H1 (cell line): ENCODE data around the gene B9D1. TPM values are rescaled to one million over a fixed set of nuclear protein-coding genes. Genes with fewer than 3 reads are reported as not detected.

Experiments used
- CTCF ChIA-PET: fragments of 300-600 bp; sonication (Branson Sonifier 250); formaldehyde crosslinking; loops from one replicate; lab custom pipeline; 2021; ENCODE audit not compliant: partially characterized antibody; lab: Charles Lee
- POLR2A ChIA-PET: fragments of 300-600 bp; sonication (Branson Sonifier 250); formaldehyde crosslinking; loops from one replicate; lab custom pipeline; 2021; ENCODE audit warnings: inconsistent platforms; ENCODE audit not compliant: partially characterized antibody; lab: Charles Lee
- DNase-seq, 2 experiments: peaks; one replicate each; pipeline versions ENCODE4 v3.0.0 to v3.0.0-alpha.2; 2010 to 2022; ENCODE audit warnings: low spot score in 2 of 2, low read depth in 1 of 2, mixed read lengths in 1 of 2
- FAIRE-seq: peaks from 2 replicates; lab custom pipeline; 2011; peaks lifted over from hg19 to GRCh38; lab: Jason Lieb, UNC
- H2AFZ ChIP-seq: 2 replicates; pipeline ENCODE4 v1.8.1; 2012; ENCODE audit warnings: low read length, inconsistent platforms
- H2AK5ac ChIP-seq: 2 replicates; pipeline ENCODE4 v1.6.1; 2013; ENCODE audit warnings: low read depth, low read length
- H2BK120ac ChIP-seq: replicated peaks from 2 replicates; pipeline ENCODE3; 2013; ENCODE audit warnings: low read depth, low read length, inconsistent platforms
- H2BK12ac ChIP-seq: 2 replicates; pipeline ENCODE4 v1.6.1; 2013; ENCODE audit warnings: low read depth, low read length
- H2BK15ac ChIP-seq: 2 replicates; pipeline ENCODE4 v1.6.1; 2013; ENCODE audit warnings: low read length
- H2BK20ac ChIP-seq: 2 replicates; pipeline ENCODE4 v1.6.1; 2013; ENCODE audit warnings: low read length
- H2BK5ac ChIP-seq: 2 replicates; pipeline ENCODE4 v1.6.1; 2013; ENCODE audit warnings: low read depth, low read length
- H3K14ac ChIP-seq: 2 replicates; pipeline ENCODE4 v1.6.1; 2013; ENCODE audit warnings: inconsistent platforms; ENCODE audit not compliant: insufficient read length
- H3K18ac ChIP-seq: 2 replicates; pipeline ENCODE4 v1.6.1; 2013; ENCODE audit warnings: low read length; ENCODE audit errors: extremely low read depth
- H3K23ac ChIP-seq: 2 replicates; pipeline ENCODE4 v1.6.1; 2013; ENCODE audit warnings: inconsistent platforms; ENCODE audit not compliant: insufficient read length
- H3K23me2 ChIP-seq: 2 replicates; pipeline ENCODE4 v1.6.1; 2013; ENCODE audit warnings: low read depth, low read length
- H3K27ac ChIP-seq: 2 replicates; pipeline ENCODE4 v1.6.1; 2011; ENCODE audit warnings: low read depth, low read length, inconsistent platforms
- H3K27me3 ChIP-seq, 4 experiments: replicated peaks in 1 of 4; 1 replicate in 1 of 4; 2 replicates in 3 of 4; pipeline versions ENCODE4 v1.6.1 to v1.8.1; 2011 to 2013; ENCODE audit warnings: low read length in 3 of 4, mild to moderate bottlenecking in 3 of 4, inconsistent platforms in 2 of 4, mixed read lengths in 2 of 4, moderate library complexity in 1 of 4; ENCODE audit not compliant: control insufficient read depth in 3 of 4, insufficient read depth in 3 of 4; ENCODE audit errors: extremely low read depth in 1 of 4
- H3K36me3 ChIP-seq, 4 experiments: 2 replicates each; pipeline versions ENCODE4 v1.6.1 to v1.8.1; 2011 to 2013; ENCODE audit warnings: mild to moderate bottlenecking in 4 of 4, low read length in 3 of 4, moderate library complexity in 2 of 4, control low read depth in 1 of 4, inconsistent platforms in 1 of 4; ENCODE audit not compliant: insufficient read depth in 4 of 4, control insufficient read depth in 2 of 4
- H3K4ac ChIP-seq: replicated peaks from 2 replicates; pipeline ENCODE3; 2013; ENCODE audit warnings: low read length, low read depth, mixed read lengths, inconsistent platforms; ENCODE audit not compliant: insufficient read length
- H3K4me1 ChIP-seq, 4 experiments: replicated peaks in 1 of 4; 1 replicate in 1 of 4; 2 replicates in 3 of 4; pipeline versions ENCODE4 v1.6.1 to v1.8.1; 2011 to 2013; ENCODE audit warnings: low read length in 3 of 4, inconsistent platforms in 2 of 4, mixed read lengths in 1 of 4; ENCODE audit not compliant: insufficient read depth in 4 of 4, control insufficient read depth in 3 of 4
- H3K4me2 ChIP-seq, 2 experiments: 2 replicates each; pipeline versions ENCODE4 v1.6.1 to v1.8.1; 2011 to 2013; ENCODE audit warnings: low read depth in 2 of 2, low read length in 2 of 2, control low read depth in 1 of 2, inconsistent platforms in 1 of 2, mild to moderate bottlenecking in 1 of 2; ENCODE audit not compliant: insufficient read depth in 1 of 2
- H3K4me3 ChIP-seq, 4 experiments: fragments of 200-600, 300-600 bp in 1 of 4; sonication (generic), shearing (Covaris generic), sonication (Bioruptor Twin) in 1 of 4; 2 replicates each; pipeline versions ENCODE4 v1.5.1 to v1.8.1; 2011 to 2016; ENCODE audit warnings: low read length in 4 of 4, low read depth in 3 of 4, control low read depth in 2 of 4, inconsistent platforms in 2 of 4, mild to moderate bottlenecking in 2 of 4, mixed read lengths in 1 of 4, moderate library complexity in 1 of 4; ENCODE audit not compliant: insufficient read depth in 2 of 4; ENCODE audit errors: extremely low read depth in 1 of 4
- H3K56ac ChIP-seq: replicated peaks from 2 replicates; pipeline ENCODE3; 2013; ENCODE audit warnings: low read depth, mild to moderate bottlenecking, mixed read lengths, low read length, inconsistent platforms; ENCODE audit not compliant: insufficient read length
- H3K79me1 ChIP-seq: 2 replicates; pipeline ENCODE4 v1.6.1; 2013; ENCODE audit warnings: low read depth, low read length, control low read depth
- H3K79me2 ChIP-seq, 2 experiments: 2 replicates each; pipeline versions ENCODE4 v1.6.1 to v1.8.1; 2012 to 2013; ENCODE audit warnings: low read length in 2 of 2, mild to moderate bottlenecking in 2 of 2, inconsistent platforms in 1 of 2; ENCODE audit not compliant: insufficient read depth in 2 of 2, control insufficient read depth in 1 of 2
- H3K9ac ChIP-seq, 4 experiments: replicated peaks in 1 of 4; 1 replicate in 1 of 4; 2 replicates in 3 of 4; pipeline versions ENCODE4 v1.6.1 to v1.8.1; 2011 to 2013; ENCODE audit warnings: low read depth in 3 of 4, low read length in 3 of 4, control low read depth in 2 of 4, mild to moderate bottlenecking in 2 of 4, moderate library complexity in 2 of 4, inconsistent platforms in 1 of 4; ENCODE audit errors: extremely low read depth in 1 of 4
- H3K9me3 ChIP-seq, 2 experiments: 2 replicates each; pipeline versions ENCODE4 v1.6.1 to v1.8.1; 2012 to 2013; ENCODE audit warnings: mild to moderate bottlenecking in 2 of 2, moderate library complexity in 2 of 2, control low read depth in 1 of 2, inconsistent platforms in 1 of 2, low read depth in 1 of 2, low read length in 1 of 2, mixed read lengths in 1 of 2; ENCODE audit not compliant: insufficient read depth in 2 of 2
- H4K20me1 ChIP-seq, 2 experiments: replicated peaks in 1 of 2; 2 replicates each; pipeline versions ENCODE3 to v1.8.1; 2011 to 2013; ENCODE audit warnings: inconsistent platforms in 2 of 2, low read length in 2 of 2, mild to moderate bottlenecking in 1 of 2; ENCODE audit not compliant: insufficient read depth in 2 of 2, control insufficient read depth in 1 of 2
- H4K5ac ChIP-seq: 2 replicates; pipeline ENCODE4 v1.6.1; 2013; ENCODE audit warnings: low read length, low read depth, mixed read lengths, inconsistent platforms; ENCODE audit not compliant: insufficient read length
- H4K8ac ChIP-seq: 2 replicates; pipeline ENCODE4 v1.8.0; 2013; ENCODE audit warnings: mild to moderate bottlenecking, moderate library complexity, low read length, inconsistent platforms; ENCODE audit not compliant: insufficient read depth; ENCODE audit errors: extremely low read depth
- H4K91ac ChIP-seq: replicated peaks from 2 replicates; pipeline ENCODE3; 2013; ENCODE audit warnings: low read length, mixed read lengths, inconsistent platforms; ENCODE audit not compliant: insufficient read length
- GABPA ChIP-seq: IDR thresholded peaks from 2 replicates; pipeline ENCODE4 v1.6.1; 2011; ENCODE audit warnings: mild to moderate bottlenecking, low read length, moderate library complexity, borderline replicate concordance; ENCODE audit not compliant: insufficient read depth
- MAFK ChIP-seq: IDR thresholded peaks from 2 replicates; pipeline ENCODE4 v1.6.1; 2012; ENCODE audit warnings: low read depth, mild to moderate bottlenecking, improper control_type of control experiment, low read length
- POLR2AphosphoS5 ChIP-seq: IDR thresholded peaks from 2 replicates; pipeline ENCODE4 v1.6.1; 2011; ENCODE audit warnings: low read depth, low read length
- RNF2 ChIP-seq: fragments of 200-900, 300-1000 bp; sonication (generic); IDR thresholded peaks from 2 replicates; pipeline ENCODE4 v1.7.1; 2016; ENCODE audit warnings: borderline replicate concordance, low read depth, mild to moderate bottlenecking, antibody characterized with exemption, low read length; ENCODE audit not compliant: poor library complexity, severe bottlenecking; ENCODE audit errors: missing control alignments
- TCF12 ChIP-seq: IDR thresholded peaks from 2 replicates; pipeline ENCODE4 v1.6.1; 2011; ENCODE audit warnings: low read depth, mild to moderate bottlenecking, low read length
- WGBS, 2 experiments: shearing (Covaris generic) in 1 of 2; methylation state at CpG; one replicate each; pipeline versions ENCODE4 v1.1.6 to v1.1.7; 2013 to 2015; ENCODE audit warnings: low lambda C conversion rate in 2 of 2, mixed read lengths in 2 of 2, inconsistent platforms in 1 of 2, low coverage in 1 of 2, missing lambda C conversion rate in 1 of 2; ENCODE audit not compliant: insufficient replicate concordance in 2 of 2, insufficient coverage in 1 of 2, insufficient read length in 1 of 2; ENCODE audit errors: extremely low coverage in 1 of 2, missing lambda C conversion rate in 1 of 2; 5-methylcytosine and 5-hydroxymethylcytosine counted together
- polyA plus RNA-seq, 7 experiments: library from polyadenylated mRNA; depleted of rRNA in 3 of 7; stranded (reverse) in 5 of 7; unstranded in 2 of 7; fragments of >200 nt in 5 of 7; fragments of 200-250 nt in 2 of 7; gene quantifications; 1 replicate in 5 of 7; 2 replicates in 1 of 7; 4 replicates in 1 of 7; pipeline versions ENCODE4 v1.2.1 to v1.2.3, GENCODE V29; 2011 to 2013; ENCODE audit warnings: missing spikeins in 2 of 7, mixed read lengths in 2 of 7
- total RNA-seq: library from RNA; stranded (reverse); fragmentation: NEBNext Ultra II Directional; extraction: Animal tissue kit (Norgen Biotek cat#: 25700); gene quantifications from 2 replicates; pipeline ENCODE4 v1.2.1, GENCODE V29; 2021

Gene B9D1
- total and polyA plus RNA-seq, 2 of the 8 experiments (the other 6 are each of a cell fraction or from before 2014, with no cell fraction given): 24.6 to 65.7 TPM

GRCh38 chr17:19363114-19363438, 553 bp upstream of the B9D1 start:
- no peaks in the 10 kb centered on the region; a peak in 1 of 8 replicates for H3K36me3 ChIP-seq
- no peak overlapping the region for H2BK12ac ChIP-seq
- no peak overlapping the region for H4K8ac ChIP-seq
- H2BK120ac ChIP-seq: no peak overlapping the region
- H2BK15ac ChIP-seq: no peak overlapping the region
- no peaks in the 10 kb centered on the region for H3K79me2 ChIP-seq
- no peak overlapping the region for H3K23ac ChIP-seq
- H3K23me2 ChIP-seq: peaks cover 6% of the 10 kb centered on the region; the same call in 1 of the 2 replicates
- H4K20me1 ChIP-seq: peaks cover 0 to 4% of the 10 kb centered on the region in 2 experiments
- FAIRE-seq (no peak), DNase-seq (no peak)
- H3K4me1 ChIP-seq: peaks cover 0 to 9% (median 3%) of the 10 kb centered on the region in 4 experiments; a peak in 4 of 7 replicates
- no peak overlapping the region for H4K5ac ChIP-seq
- no peak overlapping the region for H3K4ac ChIP-seq
- H3K27ac ChIP-seq: no peak overlapping the region
- H3K4me3 ChIP-seq: peak overlapping the region in 1 of 4 experiments; percentile 93; a peak in 4 of 8 replicates
- no peak overlapping the region for H3K14ac ChIP-seq
- H3K4me2 ChIP-seq: peak overlapping the region in 1 of 2 experiments; percentile 85; a peak in 2 of 4 replicates
- H3K27me3 ChIP-seq: no peaks in the 10 kb centered on the region; a peak in 1 of 7 replicates
- no peak overlapping the region for H4K91ac ChIP-seq
- H3K56ac ChIP-seq: no peak overlapping the region
- H2BK20ac ChIP-seq: no peak overlapping the region
- WGBS, 2 experiments: 51% methylated on average over 14 of the region's 14 CpGs; no CpG with 5 or more reads in 1 of the 2 experiments
- no peak overlapping the region for H2AFZ ChIP-seq
- no peaks in the 10 kb centered on the region for H3K79me1 ChIP-seq
- ChIA-PET POLR2A (interaction anchor here (0.7 to 6.2 kb wide), 10 partner anchors 9 to 285 kb away, joined by 3 to 32 read pairs (median 5); partner anchors contain the start of genes ALDH3A2, MAPK7 and MFAP4), CTCF (interaction anchor here (0.7 to 6.7 kb wide), 63 partner anchors 9 to 551 kb away, joined by 3 to 66 read pairs (median 4); partner anchors contain the start of genes ALDH3A2, MAPK7, MFAP4 and RNF112)
- no peak overlapping the region for H3K9ac ChIP-seq
- H2AK5ac ChIP-seq: no peak overlapping the region
- no peaks in the 10 kb centered on the region for H3K9me3 ChIP-seq
- H3K18ac ChIP-seq: no peak overlapping the region
- TF ChIP-seq MAFK (no peak), RNF2 (no peak), GABPA (0 out of 2 replicates have a peak, but pooled peaks have one; percentile 38), TCF12 (peak; percentile 71; the same call in 1 of the 2 replicates), POLR2AphosphoS5 (0 out of 2 replicates have a peak, but pooled peaks have one; percentile 7)
- TF ChIP-seq, all 59 proteins: peak for 3
- no peak overlapping the region for H2BK5ac ChIP-seq
